GM12891 (cell line): Measurements from ENCODE around the gene NFATC1.

Experiments
- DNase-seq: peaks from one replicate; pipeline ENCODE4 v3.0.0; 2011; ENCODE audit warnings: low spot score; ENCODE audit not compliant: insufficient read length
- FAIRE-seq: peaks from 2 replicates; lab custom pipeline; 2011; peaks lifted over from hg19 to GRCh38; lab: Jason Lieb, UNC
- PAX5 ChIP-seq: IDR thresholded peaks from 2 replicates; pipeline ENCODE4 v1.6.1; 2011; ENCODE audit warnings: low read length, moderate library complexity, mild to moderate bottlenecking; ENCODE audit not compliant: insufficient read depth, severe bottlenecking
- POLR2A ChIP-seq: IDR thresholded peaks from 2 replicates; pipeline ENCODE4 v1.6.1; 2011; ENCODE audit warnings: low read depth, low read length, control low read depth
- POLR2AphosphoS5 ChIP-seq: IDR thresholded peaks from 2 replicates; pipeline ENCODE4 v1.6.1; 2011; ENCODE audit warnings: low read depth, low read length, control low read depth
- POU2F2 ChIP-seq: IDR thresholded peaks from 2 replicates; pipeline ENCODE4 v1.6.1; 2011; ENCODE audit warnings: low read depth, mild to moderate bottlenecking, control low read depth, low read length, moderate library complexity
- SPI1 ChIP-seq: IDR thresholded peaks from 2 replicates; pipeline ENCODE4 v1.6.1; 2011; ENCODE audit warnings: low read depth, low read length, control low read depth
- TAF1 ChIP-seq: IDR thresholded peaks from 2 replicates; pipeline ENCODE4 v1.6.1; 2011; ENCODE audit warnings: low read depth, low read length, control low read depth

The NFATC1 gene

DNA sequence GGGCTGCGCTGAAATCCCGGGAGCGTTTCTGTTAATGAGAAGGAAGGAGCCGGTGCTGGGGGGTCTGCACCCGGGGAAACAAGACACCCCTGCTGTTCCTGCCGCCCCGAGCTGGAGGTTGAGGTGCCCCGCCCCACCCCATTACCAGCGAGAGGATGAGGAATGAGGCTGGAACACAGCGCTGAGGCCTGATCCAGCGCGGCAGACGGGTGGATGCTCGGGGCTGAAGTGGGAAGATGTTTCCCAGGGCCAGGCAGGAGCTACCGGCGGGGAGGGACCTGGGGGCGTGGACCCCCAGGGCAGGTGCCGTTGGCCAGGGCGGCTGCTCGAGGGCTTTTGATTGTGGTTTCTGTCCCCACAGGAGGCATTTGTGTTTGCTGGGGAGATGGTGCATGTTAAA, 149.5 kb downstream of the NFATC1 start:
- FAIRE-seq, result no peak
- no peak for DNase-seq

DNA sequence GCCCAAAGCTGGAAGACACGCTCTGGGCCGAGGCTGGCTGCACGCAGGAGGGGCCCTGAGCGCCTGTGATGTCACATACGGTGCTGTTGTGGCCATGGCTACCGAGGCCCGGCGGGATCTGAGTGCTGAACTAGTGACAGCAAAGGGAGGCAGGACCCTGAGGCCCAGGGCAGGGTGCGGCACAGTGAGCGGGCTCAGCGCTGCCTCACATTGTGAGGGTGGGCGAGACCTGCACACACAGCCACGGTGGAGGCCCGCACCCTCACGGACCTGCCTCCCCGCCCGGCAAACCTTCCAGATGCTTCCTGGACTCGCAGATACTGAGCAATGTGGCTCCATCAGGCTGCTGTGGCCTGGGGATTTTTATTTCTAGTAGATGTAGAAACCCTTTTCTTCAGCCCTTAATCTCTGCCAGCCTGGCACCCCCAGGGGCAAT, 150.0 kb downstream of the NFATC1 start:
- no peak for DNase-seq
- no peak for TF ChIP-seq PAX5
- no peak for TF ChIP-seq POLR2A
- TF ChIP-seq POU2F2, result no peak
- no peak for TF ChIP-seq SPI1
- TF ChIP-seq TAF1, result no peak
- no peak for TF ChIP-seq POLR2AphosphoS5
- no peak for FAIRE-seq

More for the DNA sequence above, 149.5 kb downstream of the NFATC1 start:
- no peak for TF ChIP-seq SPI1
- no peak for TF ChIP-seq POLR2AphosphoS5
- TF ChIP-seq POLR2A, result no peak
- no peak for TF ChIP-seq POU2F2
- TF ChIP-seq TAF1, result no peak
- TF ChIP-seq PAX5, result no peak

- no peak for TF ChIP-seq TAF1
- TF ChIP-seq SPI1, result no peak
- TF ChIP-seq PAX5, result no peak
- no peak for TF ChIP-seq POU2F2
- TF ChIP-seq POLR2A, result no peak
- TF ChIP-seq POLR2AphosphoS5, result no peak
- DNase-seq (no peak), FAIRE-seq (no peak)
Observed at GRCh38 chr18:79546781-79547272, 151.1 kb downstream of the NFATC1 start.

DNA sequence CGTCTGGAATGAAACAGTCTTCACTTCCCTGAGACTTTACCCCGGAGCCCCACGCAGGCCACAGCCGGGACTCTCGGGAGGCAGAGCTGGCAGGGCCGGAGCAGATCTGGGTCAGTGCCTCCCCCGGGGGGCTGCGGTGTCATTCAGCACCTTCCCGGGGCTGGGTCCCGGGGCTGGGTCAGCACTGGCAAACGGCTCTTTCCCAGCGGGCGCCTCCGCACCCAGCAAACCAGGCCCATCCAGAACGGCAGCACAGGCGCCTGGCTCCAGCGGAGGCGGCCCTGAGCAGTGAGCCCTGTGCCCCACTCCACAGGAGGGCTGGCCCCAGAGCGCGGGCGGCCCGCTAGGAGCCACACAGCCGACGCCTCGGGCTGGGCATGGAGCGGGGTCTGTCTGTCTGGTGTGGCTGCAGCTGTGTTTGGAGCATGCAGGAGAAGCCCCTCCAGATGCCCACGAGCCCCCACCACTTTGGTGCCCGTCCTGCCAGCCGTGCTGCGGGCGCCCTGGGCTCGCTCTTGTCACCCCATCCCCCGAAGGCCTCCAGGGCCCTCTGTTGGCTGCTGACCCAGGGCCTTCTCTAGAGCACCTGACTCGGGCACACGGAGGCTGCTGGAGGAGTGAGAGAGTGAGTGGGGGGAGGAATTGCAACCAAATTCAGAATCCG, 151.8 kb downstream of the NFATC1 start:
- no peak for FAIRE-seq
- TF ChIP-seq SPI1 (no peak), POLR2A (no peak), POU2F2 (no peak), PAX5 (no peak), POLR2AphosphoS5 (no peak), TAF1 (no peak)
- no peak for DNase-seq

- FAIRE-seq (no peak), DNase-seq (no peak)
- no peak for TF ChIP-seq SPI1
Observed at GRCh38 chr18:79548077-79548450, 152.3 kb downstream of the NFATC1 start.

- TF ChIP-seq POLR2A (no peak), PAX5 (no peak), TAF1 (no peak), SPI1 (no peak)
- DNase-seq (no peak), FAIRE-seq (no peak)
Observed at GRCh38 chr18:79548621-79548985, 152.9 kb downstream of the NFATC1 start.

DNA sequence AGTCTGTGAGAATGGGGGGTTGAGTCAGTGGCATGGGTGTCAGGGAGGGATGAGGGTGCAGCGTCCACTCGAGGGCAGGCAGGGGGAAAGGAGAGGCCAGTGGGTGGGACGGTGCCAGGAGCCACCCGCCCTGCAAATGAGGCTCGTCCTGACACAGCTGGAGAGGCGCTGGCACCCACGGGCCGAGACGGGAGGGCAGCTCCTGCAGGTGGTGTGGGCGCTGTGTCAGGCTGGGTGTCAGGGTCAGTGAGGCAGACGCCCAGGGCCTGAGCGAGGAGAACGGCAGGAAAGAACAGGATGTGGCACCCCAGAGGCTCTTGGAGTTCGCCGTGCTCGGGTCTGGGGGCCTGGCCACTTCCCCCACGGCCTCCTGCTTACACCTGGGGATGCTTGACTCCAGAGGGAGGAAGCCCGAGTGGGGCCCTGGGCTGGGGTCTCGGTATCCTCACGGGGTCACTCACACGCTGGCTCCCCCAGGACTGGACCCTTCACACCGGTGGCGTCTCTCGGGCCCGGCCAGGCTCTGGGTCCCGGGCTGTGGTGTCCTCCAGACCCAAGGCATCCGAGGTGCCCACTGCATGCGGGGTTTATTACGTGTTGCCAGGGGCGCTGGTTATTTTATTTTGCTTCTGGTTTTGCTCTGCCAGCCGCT, 153.4 kb downstream of the NFATC1 start:
- TF ChIP-seq PAX5 (no peak), POLR2A (no peak), TAF1 (no peak), POLR2AphosphoS5 (no peak), SPI1 (no peak), POU2F2 (no peak)
- FAIRE-seq (no peak), DNase-seq (no peak)

DNA sequence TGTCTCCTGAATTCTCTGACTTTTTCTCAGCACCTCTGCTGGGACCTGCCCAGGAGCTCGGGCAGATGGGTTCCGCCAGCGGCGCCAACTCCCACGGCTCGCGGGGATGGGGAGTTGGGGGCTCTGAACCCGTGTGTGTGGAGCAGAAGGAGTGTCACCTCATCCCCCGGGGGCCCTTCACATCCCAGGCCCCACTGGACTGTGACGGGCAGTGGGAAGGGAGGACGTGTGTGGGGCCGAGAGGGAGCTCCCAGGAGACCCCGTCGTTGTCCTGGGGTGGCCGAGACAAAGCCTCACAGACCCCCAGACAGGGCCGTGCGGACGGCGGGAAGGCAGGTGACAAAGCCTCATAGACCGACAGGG, 153.9 kb downstream of the NFATC1 start:
- FAIRE-seq (no peak), DNase-seq (no peak)
- TF ChIP-seq SPI1, result no peak
- no peak for TF ChIP-seq TAF1
- TF ChIP-seq POLR2A, result no peak
- TF ChIP-seq POU2F2, result no peak
- TF ChIP-seq POLR2AphosphoS5, result no peak
- no peak for TF ChIP-seq PAX5

DNA sequence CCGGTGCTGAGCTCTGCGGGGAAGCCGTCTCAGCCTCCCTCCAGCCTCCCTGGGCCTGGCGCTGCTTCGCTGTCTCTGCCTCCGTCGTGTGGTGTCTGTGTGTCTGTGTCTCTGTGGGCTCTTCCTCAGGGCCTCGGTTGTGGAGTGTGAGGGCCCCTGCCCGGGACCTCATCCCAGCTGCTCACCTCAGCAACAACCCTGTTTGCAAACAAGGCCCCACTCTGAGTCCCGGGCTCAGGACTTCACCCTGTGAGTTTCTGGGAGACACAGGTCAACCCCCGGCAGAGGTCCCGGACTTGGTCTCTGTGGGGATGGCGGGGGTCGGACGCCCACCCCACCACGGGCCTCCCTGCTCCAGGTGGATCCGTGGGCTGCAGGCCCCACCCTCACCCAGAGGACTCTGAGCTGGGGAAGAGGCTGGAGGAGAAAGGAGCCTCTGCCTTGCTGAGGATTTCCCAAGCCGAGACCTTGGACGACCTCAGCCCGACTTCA, 156.5 kb downstream of the NFATC1 start:
- FAIRE-seq, result no peak
- DNase-seq, result no peak
- TF ChIP-seq POU2F2 (no peak), POLR2AphosphoS5 (no peak), TAF1 (no peak), PAX5 (no peak), POLR2A (no peak), SPI1 (no peak)

DNA sequence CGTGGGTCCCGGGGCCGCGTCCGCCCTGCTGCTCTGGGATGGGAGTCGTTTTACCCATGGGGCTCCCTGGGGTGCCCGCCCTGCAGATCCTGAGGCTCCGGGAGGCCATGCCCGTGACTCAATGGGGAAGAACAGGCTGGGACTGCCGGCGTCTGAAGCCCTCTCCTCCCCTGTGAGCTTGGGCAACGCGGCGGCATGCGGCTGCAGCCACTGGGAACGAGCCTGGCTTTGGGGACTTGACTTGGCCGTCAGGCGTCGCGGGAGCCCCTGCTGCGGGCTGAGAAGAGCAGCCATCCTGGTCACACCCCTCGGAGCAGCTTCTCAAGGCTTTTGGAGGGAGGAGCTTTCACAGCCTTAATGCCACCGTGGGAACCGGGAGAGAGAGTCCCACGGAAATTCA, 157.0 kb downstream of the NFATC1 start:
- no peak for TF ChIP-seq POU2F2
- no peak for TF ChIP-seq POLR2AphosphoS5
- no peak for TF ChIP-seq POLR2A
- no peak for TF ChIP-seq PAX5
- no peak for TF ChIP-seq TAF1
- no peak for TF ChIP-seq SPI1
- FAIRE-seq, result no peak
- DNase-seq, result no peak
